ENCODE results near the gene APOBEC3G. TPM values are rescaled to one million over a fixed set of nuclear protein-coding genes. Genes with fewer than 3 reads are reported as not detected.

The APOBEC3G gene
- total RNA-seq, 1 donor from 2014 or later = 4.2 TPM

DNA sequence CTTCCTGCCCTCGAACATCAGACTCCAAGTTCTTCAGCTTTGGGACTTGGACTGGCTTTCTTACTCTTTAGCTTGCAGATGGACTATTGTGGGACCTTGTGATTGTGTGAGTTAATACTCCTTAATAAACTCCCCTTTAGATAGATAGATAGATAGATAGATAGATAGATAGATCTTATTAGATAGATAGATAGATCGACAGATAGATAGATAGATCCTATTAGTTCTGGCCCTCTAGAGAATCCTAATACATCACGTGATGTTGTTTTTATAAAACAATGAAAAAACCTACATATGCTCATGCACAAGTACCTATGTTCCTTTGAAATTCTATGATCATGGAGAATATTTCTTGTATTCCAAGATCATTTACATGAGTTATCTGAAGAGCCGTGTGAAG is 43.9 kb downstream of the APOBEC3G start:
- Histone ChIP-seq H3K27me3 (ENCODE audit: low read depth) (peaks cover 17% of the 10 kb centered on the region), H3K4me3 (no peak overlapping the region), H3K36me3 (no peaks in the 10 kb centered on the region), H3K4me1 (peaks cover 2% of the 10 kb centered on the region), H3K9me3 (replicated peaks) (no peaks in the 10 kb centered on the region), H3K27ac (replicated peaks) (no peak overlapping the region)
- no peak for DNase-seq
- TF ChIP-seq CTCF (IDR thresholded peaks at IDR 0.05; ENCODE audit: borderline replicate concordance) = no peak
- intact Hi-C loops (cut with micrococcal nuclease) = no loop called here

DNA sequence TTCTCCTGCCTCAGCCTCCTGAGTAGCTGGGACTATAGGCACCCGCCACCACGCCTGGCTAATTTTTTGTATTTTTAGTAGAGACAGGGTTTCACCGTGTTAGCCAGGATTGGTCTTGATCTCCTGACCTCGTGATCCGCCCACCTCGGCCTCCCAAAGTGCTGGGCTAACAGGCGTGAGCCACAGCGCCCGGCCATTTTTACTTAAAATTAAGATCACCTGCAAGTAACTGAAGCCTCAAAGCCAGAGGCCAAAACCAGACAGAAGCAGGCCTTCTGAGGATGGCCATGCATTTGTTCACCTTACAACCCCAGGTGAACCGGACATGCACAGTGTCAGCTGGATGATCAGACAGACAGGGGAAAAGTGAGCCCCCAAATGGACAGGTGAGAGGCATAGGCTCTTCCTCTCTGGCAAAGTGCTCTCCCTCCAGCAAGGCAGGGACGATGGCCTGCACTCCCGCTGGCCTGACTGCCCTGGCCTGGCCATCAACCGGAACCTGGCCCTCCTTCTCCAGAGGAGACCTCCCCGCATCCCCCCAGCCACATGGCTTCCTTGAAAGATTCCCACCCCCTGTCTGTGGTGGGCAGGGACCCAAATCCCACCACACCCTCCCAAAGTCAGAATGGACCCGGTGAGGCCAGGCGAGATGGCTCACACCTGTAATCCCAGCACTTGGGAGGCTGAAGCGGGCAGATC is 45.8 kb downstream of the APOBEC3G start:
- Histone ChIP-seq H3K9me3 (replicated peaks) (no peaks in the 10 kb centered on the region), H3K27me3 (ENCODE audit: low read depth) (no peaks in the 10 kb centered on the region), H3K4me3 (no peak overlapping the region), H3K36me3 (no peaks in the 10 kb centered on the region), H3K4me1 (peaks cover 2% of the 10 kb centered on the region), H3K27ac (replicated peaks) (no peak overlapping the region)
- DNase-seq = no peak
- no peak for TF ChIP-seq CTCF (IDR thresholded peaks at IDR 0.05; ENCODE audit: borderline replicate concordance)
- intact Hi-C loops (cut with micrococcal nuclease) = no loop called here

GRCh38 chr22:39123751-39124581 is 46.9 kb downstream of the APOBEC3G start:
- Histone ChIP-seq H3K4me3 (no peak overlapping the region), H3K36me3 (no peaks in the 10 kb centered on the region), H3K4me1 (peaks cover 2% of the 10 kb centered on the region), H3K27me3 (ENCODE audit: low read depth) (no peaks in the 10 kb centered on the region), H3K9me3 (replicated peaks) (no peaks in the 10 kb centered on the region), H3K27ac (replicated peaks) (no peak overlapping the region)
- DNase-seq = no peak
- no peak for TF ChIP-seq CTCF (IDR thresholded peaks at IDR 0.05; ENCODE audit: borderline replicate concordance)
- intact Hi-C loops (cut with micrococcal nuclease) = no loop called here

GRCh38 chr22:39125622-39126021 is 48.5 kb downstream of the APOBEC3G start:
- Histone ChIP-seq H3K36me3 (no peaks in the 10 kb centered on the region), H3K4me3 (no peak overlapping the region), H3K27me3 (ENCODE audit: low read depth) (no peaks in the 10 kb centered on the region), H3K9me3 (replicated peaks) (no peaks in the 10 kb centered on the region), H3K27ac (replicated peaks) (no peak overlapping the region), H3K4me1 (peaks cover 8% of the 10 kb centered on the region)
- intact Hi-C loops (cut with micrococcal nuclease) = no loop called here
- no peak for DNase-seq
- TF ChIP-seq CTCF (IDR thresholded peaks at IDR 0.05; ENCODE audit: borderline replicate concordance) = no peak

- no peaks in the 10 kb centered on the region for H3K27me3 ChIP-seq (ENCODE audit: low read depth)
- peaks cover 22% of the 10 kb centered on the region for H3K4me1 ChIP-seq
- H3K36me3 ChIP-seq = peaks cover 12% of the 10 kb centered on the region
- H3K27ac ChIP-seq (replicated peaks) = no peak overlapping the region
- intact Hi-C loops (cut with micrococcal nuclease) = no loop called here
- H3K4me3 ChIP-seq = no peak overlapping the region
- H3K9me3 ChIP-seq (replicated peaks) = no peaks in the 10 kb centered on the region
- DNase-seq = no peak
- no peak for TF ChIP-seq CTCF (IDR thresholded peaks at IDR 0.05; ENCODE audit: borderline replicate concordance)
Measured at GRCh38 chr22:39128508-39128907, 51.4 kb downstream of the APOBEC3G start.
